ENCODE data around the gene ROR2.
"Not testable (repeated sequence)": the region's sequence is repeated elsewhere in the genome, so short reads cannot be mapped to it uniquely, and the experiment has no call there.

The ROR2 gene

DNA sequence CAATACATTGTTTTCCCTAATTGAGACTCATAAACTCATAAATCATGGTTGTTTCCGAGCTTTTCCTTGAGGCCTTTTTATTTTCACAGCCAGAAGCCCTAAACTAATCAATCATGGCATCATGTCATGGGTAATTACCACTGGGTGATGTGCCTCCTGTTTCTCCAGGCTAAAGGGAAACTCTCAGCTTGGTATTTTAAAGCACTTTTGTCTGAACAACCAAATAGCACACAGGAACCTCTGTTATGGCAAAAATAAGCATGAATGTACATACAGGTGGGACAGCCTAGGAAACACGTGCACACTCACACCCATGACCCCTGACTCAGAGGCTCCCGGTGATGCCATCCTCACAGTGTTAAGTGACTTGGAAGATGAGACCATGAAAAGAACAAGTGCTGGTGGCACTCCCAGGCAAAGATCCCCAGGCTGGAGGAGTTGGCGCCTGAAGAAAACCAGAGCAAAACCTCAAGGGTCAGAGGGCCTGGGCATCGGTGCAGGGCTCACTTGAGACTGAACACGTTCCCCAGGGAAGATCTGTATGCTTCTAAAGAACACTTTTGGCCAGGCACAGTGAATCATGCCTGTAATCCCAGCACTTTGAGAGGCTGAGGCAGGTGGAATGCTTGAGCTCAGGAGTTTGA lies 154.3 kb downstream of the ROR2 start:
- TF ChIP-seq, protein P1, sequence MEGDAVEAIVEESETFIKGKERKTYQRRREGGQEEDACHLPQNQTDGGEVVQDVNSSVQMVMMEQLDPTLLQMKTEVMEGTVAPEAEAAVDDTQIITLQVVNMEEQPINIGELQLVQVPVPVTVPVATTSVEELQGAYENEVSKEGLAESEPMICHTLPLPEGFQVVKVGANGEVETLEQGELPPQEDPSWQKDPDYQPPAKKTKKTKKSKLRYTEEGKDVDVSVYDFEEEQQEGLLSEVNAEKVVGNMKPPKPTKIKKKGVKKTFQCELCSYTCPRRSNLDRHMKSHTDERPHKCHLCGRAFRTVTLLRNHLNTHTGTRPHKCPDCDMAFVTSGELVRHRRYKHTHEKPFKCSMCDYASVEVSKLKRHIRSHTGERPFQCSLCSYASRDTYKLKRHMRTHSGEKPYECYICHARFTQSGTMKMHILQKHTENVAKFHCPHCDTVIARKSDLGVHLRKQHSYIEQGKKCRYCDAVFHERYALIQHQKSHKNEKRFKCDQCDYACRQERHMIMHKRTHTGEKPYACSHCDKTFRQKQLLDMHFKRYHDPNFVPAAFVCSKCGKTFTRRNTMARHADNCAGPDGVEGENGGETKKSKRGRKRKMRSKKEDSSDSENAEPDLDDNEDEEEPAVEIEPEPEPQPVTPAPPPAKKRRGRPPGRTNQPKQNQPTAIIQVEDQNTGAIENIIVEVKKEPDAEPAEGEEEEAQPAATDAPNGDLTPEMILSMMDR (IDR thresholded peaks at IDR 0.05; ENCODE audit: low read depth, low read length, missing control alignments), result no peak
- H3K4me3 ChIP-seq (ENCODE audit: low read depth, low read length), result no peak overlapping the region
- DNase-seq (ENCODE audit: low read depth), result no peak

GRCh38 chr9:91793371-91793770 lies 156.7 kb downstream of the ROR2 start:
- not testable (repeated sequence) for DNase-seq (ENCODE audit: low read depth); H3K4me3 ChIP-seq (ENCODE audit: low read depth, low read length)

DNA sequence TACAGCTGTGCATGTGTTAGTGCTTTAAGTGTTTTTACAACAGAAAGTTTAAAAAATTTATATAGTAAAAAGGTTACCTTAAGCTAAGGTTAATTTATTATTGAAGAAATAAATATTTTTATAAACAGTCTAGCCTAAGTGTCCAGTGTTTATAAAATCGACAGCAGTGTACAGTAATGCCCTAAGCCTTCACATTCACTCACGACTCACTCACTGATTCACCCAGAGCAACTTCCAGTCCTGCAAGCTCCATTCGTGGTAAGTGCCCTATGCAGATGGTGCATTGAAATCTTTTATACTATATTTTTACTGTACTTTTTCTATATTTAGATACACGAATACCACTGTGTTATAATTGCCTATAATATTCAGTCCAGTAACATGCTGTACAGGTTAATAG lies 159.1 kb downstream of the ROR2 start:
- TF ChIP-seq, protein P1 (IDR thresholded peaks at IDR 0.05; ENCODE audit: low read depth, low read length, missing control alignments), result no peak
- DNase-seq (ENCODE audit: low read depth), result no peak
- H3K4me3 ChIP-seq (ENCODE audit: low read depth, low read length), result no peak overlapping the region

- H3K4me3 ChIP-seq (ENCODE audit: low read depth, low read length), result no peak overlapping the region
- TF ChIP-seq, protein P1 (IDR thresholded peaks at IDR 0.05; ENCODE audit: low read depth, low read length, missing control alignments), result no peak
- DNase-seq (ENCODE audit: low read depth), result no peak
Observed at GRCh38 chr9:91789941-91790340, 160.1 kb downstream of the ROR2 start.

GRCh38 chr9:91787931-91788330 lies 162.1 kb downstream of the ROR2 start:
- TF ChIP-seq, protein P1 (IDR thresholded peaks at IDR 0.05; ENCODE audit: low read depth, low read length, missing control alignments), result no peak
- DNase-seq (ENCODE audit: low read depth), result no peak
- H3K4me3 ChIP-seq (ENCODE audit: low read depth, low read length), result no peak overlapping the region

- TF ChIP-seq, protein P1 (IDR thresholded peaks at IDR 0.05; ENCODE audit: low read depth, low read length, missing control alignments), result no peak
- no peak overlapping the region for H3K4me3 ChIP-seq (ENCODE audit: low read depth, low read length)
Observed at GRCh38 chr9:91786132-91786896, 163.7 kb downstream of the ROR2 start.

GRCh38 chr9:91785447-91785842 lies 164.6 kb downstream of the ROR2 start:
- no peak overlapping the region for H3K4me3 ChIP-seq (ENCODE audit: low read depth, low read length)
- TF ChIP-seq, protein P1 (IDR thresholded peaks at IDR 0.05; ENCODE audit: low read depth, low read length, missing control alignments), result no peak
- DNase-seq (ENCODE audit: low read depth), result no peak

More at GRCh38 chr9:91786132-91786896, 163.7 kb downstream of the ROR2 start:
- no peak for DNase-seq (ENCODE audit: low read depth)

All from GM12864 (cell line).